PC-9 (cell line): Measurements from ENCODE around the gene LPCAT2.

Source experiments
- EZH2 ChIP-seq: fragments of 200-600 bp; sonication (generic); IDR thresholded peaks from 2 replicates; pipeline ENCODE4 v1.8.0; 2017; ENCODE audit warnings: antibody characterized with exemption, low read depth
- TF ChIP-seq, protein P1 (sequence below): fragments of 200-600 bp; sonication (generic); conservative IDR thresholded peaks from 2 replicates; pipeline ENCODE4 v1.6.1; 2017; ENCODE audit warnings: mixed run types, antibody characterized with exemption, mild to moderate bottlenecking, moderate library complexity

DNA sequence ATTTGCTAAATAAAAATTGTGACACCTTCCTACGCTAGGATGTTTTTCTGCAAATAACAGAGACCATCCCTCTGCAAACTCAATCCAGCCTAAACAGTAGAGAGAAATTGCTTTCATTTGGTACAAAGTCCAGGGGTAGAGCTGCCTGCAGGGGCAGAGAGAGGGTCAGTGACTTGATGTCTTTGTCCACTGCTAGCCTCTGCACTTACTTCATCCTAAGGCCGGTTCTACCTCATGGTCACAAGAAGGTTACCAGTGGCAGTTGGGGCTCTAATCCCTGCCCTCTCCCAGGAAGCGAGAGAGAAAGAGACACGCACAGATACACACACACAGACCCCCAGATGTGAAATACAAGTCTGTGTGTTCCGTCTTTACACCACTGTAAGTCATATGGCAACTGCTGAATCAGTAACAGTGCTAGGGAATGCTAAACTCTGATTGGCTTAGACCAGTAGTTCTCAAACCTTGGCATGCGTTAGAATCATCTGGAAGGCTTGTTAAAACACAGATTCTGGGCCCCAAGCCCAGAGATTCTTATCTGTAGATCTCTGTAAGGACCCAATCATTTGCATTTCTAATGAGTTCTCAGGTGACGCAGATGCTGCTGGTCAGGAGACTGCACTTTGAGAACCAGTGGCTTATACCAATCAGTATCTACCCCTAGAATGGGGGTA is 13.1 kb upstream of the LPCAT2 start:
- TF ChIP-seq, protein P1, sequence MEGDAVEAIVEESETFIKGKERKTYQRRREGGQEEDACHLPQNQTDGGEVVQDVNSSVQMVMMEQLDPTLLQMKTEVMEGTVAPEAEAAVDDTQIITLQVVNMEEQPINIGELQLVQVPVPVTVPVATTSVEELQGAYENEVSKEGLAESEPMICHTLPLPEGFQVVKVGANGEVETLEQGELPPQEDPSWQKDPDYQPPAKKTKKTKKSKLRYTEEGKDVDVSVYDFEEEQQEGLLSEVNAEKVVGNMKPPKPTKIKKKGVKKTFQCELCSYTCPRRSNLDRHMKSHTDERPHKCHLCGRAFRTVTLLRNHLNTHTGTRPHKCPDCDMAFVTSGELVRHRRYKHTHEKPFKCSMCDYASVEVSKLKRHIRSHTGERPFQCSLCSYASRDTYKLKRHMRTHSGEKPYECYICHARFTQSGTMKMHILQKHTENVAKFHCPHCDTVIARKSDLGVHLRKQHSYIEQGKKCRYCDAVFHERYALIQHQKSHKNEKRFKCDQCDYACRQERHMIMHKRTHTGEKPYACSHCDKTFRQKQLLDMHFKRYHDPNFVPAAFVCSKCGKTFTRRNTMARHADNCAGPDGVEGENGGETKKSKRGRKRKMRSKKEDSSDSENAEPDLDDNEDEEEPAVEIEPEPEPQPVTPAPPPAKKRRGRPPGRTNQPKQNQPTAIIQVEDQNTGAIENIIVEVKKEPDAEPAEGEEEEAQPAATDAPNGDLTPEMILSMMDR = no peak
- no peak for TF ChIP-seq EZH2
